NCI-H187 (cell line): ENCODE data around the gene MIGA2.

Experiments
- DNase-seq, 2 experiments: peaks; one replicate each; lab custom pipeline; 2025; lab: John Stamatoyannopoulos, UW

The MIGA2 gene

DNA sequence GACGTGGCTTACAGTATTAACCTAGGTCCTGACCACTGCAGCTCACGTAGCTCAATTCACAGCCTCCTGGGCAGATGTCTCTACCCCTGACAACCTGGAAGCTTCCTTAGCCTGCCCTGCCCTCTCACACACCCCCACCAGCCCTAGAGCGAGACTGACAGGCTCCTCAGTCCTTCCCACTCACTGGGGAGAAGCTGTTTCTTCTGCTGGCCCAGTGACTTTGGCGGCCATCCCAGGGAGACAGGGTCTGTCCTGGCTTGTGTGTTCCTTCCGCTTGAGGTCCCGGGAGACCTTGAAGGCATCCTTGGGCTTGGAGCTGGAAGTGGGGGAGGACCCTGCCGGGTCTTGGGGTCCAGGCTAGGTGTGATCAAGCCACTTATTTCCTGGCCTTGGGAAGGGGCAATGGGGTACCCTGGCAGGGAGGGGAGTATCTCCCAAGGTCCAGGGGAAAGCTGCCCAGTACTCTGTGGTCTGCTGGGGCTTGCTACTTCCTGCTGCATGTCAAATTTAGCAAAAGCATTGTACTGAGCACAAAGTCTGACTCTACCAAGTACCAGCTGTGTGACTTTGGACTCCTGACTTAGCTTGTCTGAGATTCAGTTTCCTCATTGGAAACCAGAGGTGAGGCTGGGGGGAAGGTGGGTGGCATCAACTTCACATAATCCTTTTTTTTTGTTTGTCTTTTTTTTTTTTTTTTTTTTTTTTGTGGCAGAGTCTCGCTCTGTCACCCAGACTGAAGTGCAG lies 1.9 kb downstream of the MIGA2 start:
- DNase-seq = no peak

- DNase-seq = no peak
Observed at GRCh38 chr9:129040113-129040643, 3.8 kb downstream of the MIGA2 start.

DNA sequence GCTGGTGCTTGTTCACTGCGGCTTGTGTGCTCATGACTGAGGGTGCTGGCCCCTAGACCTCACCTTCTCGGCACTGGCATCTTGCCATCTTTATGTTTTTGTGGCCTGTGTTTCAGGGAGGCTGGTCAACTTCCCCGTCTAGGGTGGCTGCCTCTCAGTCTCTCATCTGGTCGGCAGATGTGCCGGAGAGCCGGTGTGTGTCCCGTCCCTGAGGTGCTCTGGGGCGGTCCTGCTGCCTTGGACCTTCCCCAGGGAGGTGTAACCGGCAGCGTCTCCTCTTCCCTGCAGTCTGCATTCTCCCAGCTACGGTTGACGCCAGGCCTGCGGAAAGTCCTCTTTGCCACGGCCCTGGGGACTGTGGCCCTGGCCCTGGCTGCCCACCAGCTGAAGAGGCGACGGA lies 5.6 kb downstream of the MIGA2 start:
- DNase-seq = no peak

DNA sequence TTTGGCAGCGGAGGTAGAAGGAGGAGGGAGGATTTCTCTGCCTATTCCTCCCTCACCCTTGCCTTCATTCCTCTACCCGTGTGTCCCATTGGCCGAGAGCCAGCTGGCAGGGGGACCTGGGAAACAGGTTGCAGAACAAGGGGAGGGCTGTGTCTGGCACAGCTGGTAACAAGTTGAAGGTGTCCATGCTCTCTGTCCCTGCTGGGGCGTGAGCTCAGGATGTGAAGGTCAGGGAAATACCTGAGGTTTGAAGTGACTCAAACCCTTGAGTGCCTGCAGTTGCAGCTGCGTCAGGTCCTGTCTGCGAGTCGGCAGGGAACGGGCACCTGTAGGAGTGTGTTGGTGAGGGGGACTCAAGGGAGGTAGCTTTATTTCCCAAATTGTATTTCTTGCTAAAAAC lies 16.2 kb downstream of the MIGA2 start:
- DNase-seq = no peak

DNA sequence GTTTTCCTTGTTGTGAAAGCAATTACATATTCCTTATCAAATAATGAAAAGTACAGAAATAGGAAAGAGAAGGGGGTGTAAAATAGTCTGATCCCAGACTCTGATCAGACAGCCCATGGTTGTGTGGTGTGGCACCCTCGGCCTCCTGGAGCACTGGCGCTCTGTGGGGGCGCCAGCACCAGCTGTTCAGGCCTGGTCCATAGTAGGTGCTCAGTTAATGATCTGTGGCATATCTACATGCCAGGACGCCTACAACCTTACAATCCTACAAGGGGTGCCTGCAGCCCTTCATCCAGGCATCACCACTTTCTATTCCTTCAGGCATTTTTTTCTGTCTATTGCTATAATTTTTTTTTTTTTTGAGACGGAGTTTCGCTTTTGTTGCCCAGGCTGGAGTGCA lies 16.6 kb downstream of the MIGA2 start:
- DNase-seq = no peak

DNA sequence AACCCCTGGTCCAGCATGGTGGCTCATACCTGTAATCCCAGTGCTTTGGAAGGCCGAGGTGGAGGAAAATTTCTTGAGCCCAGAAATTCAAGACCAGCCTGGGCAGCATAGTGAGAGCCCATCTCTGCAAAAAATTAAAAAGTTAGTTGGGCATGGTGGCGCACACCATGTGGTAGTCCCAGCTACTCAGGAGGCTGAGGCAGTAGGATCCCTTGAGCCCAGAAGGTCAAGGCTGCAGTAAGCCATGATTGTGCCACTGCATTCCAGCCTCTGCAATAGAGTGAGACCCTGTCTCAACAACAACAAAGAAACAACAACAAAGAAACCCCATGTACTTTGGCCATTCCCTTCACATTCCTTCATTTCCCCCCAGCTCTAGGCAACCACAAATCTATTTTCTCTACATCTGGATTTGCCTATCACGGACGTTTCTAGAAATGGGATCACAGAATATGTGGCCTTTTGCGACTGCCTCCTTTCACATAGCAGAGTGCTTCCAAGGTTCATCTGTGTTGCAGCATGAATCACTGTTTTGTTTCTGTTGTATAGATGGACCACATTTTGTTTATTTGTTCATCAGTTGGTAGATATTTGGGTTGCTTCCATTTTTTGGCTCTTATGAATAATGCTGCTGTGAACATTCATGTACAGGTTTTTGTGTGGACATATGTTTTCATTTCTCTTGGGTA lies 17.9 kb downstream of the MIGA2 start:
- no peak for DNase-seq

GRCh38 chr9:129058965-129059795 lies 22.8 kb downstream of the MIGA2 start:
- no peak for DNase-seq

DNA sequence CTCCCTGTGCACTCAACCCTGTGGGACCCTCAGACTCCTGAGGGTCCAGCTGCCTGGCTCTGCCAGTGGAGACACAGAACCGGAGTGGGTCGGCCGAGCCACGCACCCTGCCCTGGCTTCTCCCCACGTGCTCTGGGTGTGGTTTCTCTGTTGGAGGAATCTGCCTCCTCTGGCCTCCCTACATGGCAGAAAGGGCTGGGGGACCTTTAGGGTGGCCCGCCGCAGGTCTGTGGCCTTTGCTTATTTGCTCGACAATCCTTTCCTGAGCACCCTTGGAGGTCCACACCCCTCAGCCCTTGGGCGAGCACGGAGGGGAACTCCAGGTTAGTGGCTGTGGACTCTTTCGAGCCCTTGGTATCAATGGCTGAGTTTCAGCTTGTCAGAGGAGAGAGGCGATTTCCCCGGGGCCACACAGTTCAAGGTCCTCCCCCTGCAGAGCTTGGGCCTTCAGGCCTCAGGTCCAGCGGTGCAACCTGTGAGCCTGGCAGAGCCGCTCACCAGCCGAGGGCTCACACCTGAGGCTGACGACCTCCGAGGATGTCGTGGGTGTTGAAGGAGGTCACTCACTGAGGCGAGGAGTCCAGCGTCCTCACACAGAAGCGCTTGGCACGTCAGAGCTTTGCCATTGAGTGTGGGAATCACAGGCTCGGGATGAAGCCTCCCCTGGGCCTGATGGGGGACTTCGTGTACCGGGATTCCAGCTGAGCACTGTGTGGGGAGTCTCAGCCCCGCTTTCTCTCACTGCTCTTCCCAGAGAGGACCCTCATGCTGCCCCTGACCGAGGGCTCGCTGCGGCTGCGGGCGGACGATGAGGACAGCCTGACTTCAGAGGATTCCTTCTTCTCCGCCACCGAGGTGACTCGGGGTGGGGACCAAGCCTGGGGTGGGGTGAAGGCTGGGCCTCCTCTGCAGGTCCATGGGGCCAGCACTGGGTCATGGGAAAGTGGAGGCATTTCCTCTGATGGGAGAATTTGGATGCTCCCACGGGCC lies 23.7 kb downstream of the MIGA2 start:
- no peak for DNase-seq

DNA sequence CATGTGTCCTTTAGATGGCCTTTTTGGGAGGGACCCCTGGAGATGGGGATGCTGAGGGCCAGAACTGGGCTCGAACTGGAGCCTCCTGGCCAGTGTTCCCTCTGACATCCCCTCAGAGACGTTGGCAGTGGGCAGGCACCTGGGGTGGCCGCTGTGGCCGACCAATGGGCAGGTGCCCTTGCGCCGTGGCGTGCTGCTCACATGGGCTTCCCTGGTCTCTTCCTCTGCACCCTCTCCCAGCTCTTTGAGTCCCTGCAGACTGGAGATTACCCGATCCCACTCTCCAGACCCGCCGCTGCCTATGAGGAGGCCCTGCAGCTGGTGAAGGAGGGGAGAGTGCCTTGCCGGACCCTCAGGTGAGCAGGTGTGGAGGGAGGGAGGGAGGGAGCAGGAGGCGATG lies 24.6 kb downstream of the MIGA2 start:
- no peak for DNase-seq

- DNase-seq = no peak
Observed at GRCh38 chr9:129063061-129063460, 26.6 kb downstream of the MIGA2 start.

DNA sequence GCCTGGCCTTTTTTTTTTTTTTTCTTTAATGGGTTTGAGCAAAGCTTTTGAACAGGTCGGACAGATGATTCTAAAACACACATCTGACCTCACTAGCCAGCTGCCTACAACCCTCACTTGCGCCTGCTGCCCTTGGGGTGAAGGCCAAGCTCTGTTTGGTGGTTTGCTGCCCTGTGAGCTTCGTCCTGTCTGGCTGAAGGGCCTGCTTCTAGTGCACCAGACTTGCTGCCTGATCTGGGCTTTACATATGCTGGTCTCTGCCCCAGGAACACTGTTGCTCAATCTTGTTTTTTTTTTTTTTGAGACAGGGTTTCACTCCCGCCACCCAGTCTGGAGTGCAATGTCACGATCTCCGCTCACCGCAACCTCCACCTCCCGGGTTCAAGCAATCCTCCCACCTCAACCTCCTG lies 28.1 kb downstream of the MIGA2 start:
- no peak for DNase-seq

DNA sequence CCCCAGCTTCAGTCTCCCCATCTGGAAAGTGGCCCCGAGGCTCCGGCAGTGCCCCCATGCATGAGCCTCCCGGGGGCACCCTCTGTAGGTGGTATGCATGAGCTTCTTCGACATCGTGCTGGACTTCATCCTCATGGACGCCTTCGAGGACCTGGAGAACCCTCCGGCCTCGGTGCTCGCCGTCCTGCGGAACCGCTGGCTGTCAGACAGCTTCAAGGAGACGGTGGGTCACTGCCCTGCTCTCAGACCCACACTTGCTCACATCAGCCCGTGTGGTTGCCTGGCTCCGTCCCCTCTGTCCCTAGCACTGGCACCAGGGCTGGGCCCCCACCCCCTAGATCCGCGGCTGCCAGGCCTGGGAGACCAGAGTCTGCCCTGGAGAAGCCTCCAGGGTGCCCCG lies 31.7 kb downstream of the MIGA2 start:
- DNase-seq = no peak

DNA sequence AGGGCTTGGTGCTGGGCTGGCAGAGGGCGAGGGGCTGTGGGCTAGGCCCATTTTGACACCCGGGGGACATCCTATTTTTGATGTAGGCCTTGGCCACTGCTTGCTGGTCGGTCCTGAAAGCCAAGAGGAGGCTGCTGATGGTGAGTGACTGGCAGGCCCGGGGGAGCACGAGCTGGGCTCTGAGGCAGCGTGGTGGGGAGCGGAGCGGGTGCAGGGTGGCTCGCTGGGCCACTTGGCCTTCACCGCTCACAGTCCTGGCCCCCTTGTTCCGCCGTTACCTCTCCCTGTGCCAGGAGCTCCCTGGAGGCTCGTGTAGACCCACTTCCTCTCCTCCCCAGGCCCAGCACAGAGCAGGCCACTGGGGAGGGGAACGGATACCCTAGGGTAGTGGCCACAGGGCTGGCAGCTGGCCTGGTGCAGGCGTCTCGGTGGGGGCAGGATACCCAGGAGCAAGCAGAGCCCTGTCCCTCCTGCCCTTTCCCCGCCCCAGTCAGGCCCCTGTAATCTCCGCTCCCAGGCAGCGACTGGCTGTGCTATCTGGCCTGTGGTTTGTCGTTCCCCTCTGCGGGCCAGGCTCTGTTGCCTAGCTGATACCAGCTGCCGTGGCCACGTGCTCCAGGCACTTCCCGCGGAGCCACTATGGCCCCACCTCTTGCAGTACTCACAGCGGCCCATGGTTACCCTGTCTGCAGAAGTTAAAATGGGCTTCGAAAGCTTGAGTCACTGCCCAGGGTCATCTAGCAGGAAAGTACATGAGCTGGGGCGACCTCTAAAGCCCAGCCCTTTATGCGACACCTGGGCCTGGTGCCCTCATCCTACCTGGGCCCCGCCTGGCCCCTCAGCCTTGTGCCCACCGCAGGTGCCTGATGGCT lies 32.8 kb downstream of the MIGA2 start:
- no peak for DNase-seq

DNA sequence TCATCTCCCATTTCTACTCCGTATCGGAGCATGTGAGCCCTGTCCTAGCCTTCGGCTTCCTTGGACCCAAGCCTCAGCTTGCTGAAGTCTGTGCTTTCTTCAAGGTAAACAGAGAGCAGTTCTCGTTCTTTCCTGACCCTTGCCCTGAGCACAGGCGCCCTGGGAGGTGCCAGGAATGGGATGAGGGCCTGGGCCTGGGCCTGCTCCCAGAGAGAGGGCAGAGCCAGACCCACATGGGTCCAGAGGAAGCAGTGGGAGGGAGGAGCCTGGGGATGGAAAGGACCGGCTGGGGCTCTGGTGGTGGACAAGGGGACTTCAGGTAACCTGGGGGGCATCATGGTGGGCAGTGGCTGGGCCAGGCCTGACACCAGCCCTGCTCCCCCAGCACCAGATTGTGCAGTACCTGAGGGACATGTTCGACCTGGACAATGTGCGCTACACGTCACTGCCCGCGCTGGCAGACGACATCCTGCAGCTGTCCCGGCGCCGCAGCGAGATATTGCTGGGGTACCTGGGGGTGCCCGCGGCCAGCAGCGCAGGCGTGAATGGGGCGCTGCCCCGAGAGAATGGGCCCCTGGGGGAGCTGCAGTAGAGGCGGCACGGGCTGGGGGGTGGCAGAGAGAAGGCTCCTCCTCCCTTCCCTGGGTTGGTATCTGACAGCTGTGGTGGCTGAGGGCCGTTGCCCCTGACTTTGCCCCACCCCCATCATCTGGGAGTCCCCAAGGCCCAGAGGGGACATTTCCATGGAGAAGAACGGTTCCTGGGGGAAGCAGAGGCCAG lies 33.6 kb downstream of the MIGA2 start:
- no peak for DNase-seq

- no peak for DNase-seq
Observed at GRCh38 chr9:129070696-129071525, 34.5 kb downstream of the MIGA2 start.

DNA sequence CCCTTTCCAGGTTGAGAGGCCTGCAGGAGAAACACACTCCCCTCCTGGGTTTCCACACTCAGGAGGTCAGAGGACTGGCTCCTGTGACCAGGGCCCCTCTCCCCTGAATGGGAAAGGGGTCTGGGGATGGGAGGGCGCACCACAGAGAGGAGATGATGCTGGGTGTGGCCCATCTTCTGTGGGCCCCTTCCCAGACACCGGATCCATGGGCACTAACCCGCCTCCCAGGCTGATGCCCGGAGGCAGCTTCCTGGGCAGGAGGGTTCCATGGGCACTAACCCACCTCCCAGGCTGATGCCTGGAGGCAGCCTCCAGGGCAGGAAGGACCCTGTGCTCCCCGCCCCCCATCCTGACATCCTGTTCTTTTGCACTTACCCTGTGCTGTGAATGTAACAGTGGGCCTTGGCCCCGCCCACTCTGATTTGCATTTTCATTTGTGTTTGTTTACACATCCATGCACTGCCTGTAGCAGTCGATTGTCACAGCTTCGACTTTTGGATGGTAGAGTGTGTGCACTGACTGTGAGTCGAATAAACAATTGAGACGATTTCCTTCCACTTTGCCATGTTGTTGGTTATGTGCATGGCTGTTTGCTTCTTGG lies 35.2 kb downstream of the MIGA2 start:
- no peak for DNase-seq

DNA sequence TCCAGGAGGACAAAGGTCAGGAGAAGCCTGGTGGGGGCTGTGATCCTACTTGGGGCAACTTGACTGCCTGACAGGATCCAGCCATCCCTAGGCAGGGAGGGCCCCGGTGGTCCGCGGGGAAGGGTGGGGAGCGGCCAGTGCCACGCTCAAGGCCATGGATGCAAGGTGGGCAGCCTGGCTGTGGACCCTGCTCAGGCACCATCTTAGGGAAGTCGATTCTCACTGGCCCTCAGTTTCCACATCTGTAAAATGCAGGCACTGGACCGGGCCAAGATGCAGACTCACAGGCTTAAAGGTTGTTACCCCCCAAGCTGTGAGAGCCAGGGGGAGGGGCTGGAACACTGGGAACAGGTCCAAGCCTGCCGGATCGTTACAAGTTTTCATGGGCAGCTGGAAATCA lies 35.7 kb downstream of the MIGA2 start:
- no peak for DNase-seq

DNA sequence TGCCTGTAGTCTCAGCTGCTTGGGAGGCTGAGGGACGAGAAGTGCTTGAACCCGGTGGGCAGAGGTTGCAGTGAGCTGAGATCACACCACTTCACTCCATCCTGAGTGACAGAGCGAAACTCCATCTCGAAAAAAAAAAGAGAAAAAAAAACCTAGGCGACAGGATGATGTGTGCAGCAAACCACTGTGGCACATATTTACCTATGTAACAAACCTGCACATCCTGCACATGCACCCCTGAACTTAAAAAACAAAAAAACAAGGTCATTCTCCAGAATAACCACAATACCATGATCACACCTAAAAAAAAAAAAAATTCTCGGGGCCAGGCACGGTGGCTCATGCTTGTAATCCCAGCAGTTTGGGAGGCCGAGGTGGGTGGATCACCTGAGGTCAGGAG lies 37.0 kb downstream of the MIGA2 start:
- no peak for DNase-seq
